ENCODE measurements around the gene TOMM20. TPM values are rescaled to one million over a fixed set of nuclear protein-coding genes. Genes with fewer than 3 reads are reported as not detected.
A peak's percentile ranks its signal among the peaks of the same experiment; 100 is the strongest.

TOMM20 gene
- total and polyA plus RNA-seq, 12 donors, result 40.0 to 113 (median 92.3) TPM

- Histone ChIP-seq H3K9me3 (no peaks in the 10 kb centered on the region), H3K4me1 (peaks cover 38 to 87% (median 76%) of the 10 kb centered on the region in 9 donors), H3K4me3 (no peak overlapping the region), H3K36me3 (no peaks in the 10 kb centered on the region), H3K27ac (peak overlapping the region in 9 of 10 donors; percentile 45 to 99 (median 95)), H3K27me3 (no peaks in the 10 kb centered on the region)
- ATAC-seq, result no peak
- TF ChIP-seq CTCF (IDR thresholded peaks at IDR 0.05), result no peak
- 84 to 98% methylated on average over 1 of the region's 1 CpG for WGBS, 2 donors
- DNase-seq, result no peak
- intact Hi-C loops (cut with DNase I), result loop anchor here (2.0 to 10.0 kb wide), 17 partner anchors 80 to 470 kb away; partner anchors contain the start of gene IRF2BP2 (in 3 of the 10)
Observed at GRCh38 chr1:235077163-235077540, 51.5 kb downstream of the TOMM20 start.

- DNase-seq (no peak), ATAC-seq (no peak)
- intact Hi-C loops (cut with DNase I), result loop anchor here (2.0 to 10.0 kb wide), 17 partner anchors 79 to 469 kb away; partner anchors contain the start of gene IRF2BP2 (in 3 of the 10)
- Histone ChIP-seq H3K4me3 (no peak overlapping the region), H3K27ac (peak overlapping the region in 9 of 10 donors; percentile 45 to 99 (median 95)), H3K9me3 (no peaks in the 10 kb centered on the region), H3K27me3 (no peaks in the 10 kb centered on the region), H3K4me1 (peaks cover 36 to 88% (median 80%) of the 10 kb centered on the region in 9 donors), H3K36me3 (no peaks in the 10 kb centered on the region)
- 95 to 98% methylated on average over 16 of the region's 16 CpGs for WGBS, 2 donors
- no peak for TF ChIP-seq CTCF (IDR thresholded peaks at IDR 0.05)
Observed at GRCh38 chr1:235076504-235077162, 52.0 kb downstream of the TOMM20 start.

- no peaks in the 10 kb centered on the region for H3K27me3 ChIP-seq
- 54 to 64% methylated on average over 8 of the region's 8 CpGs for WGBS, 2 donors
- peak overlapping the region; percentile 85 to 99 (median 96) for H3K27ac ChIP-seq
- H3K36me3 ChIP-seq, result no peaks in the 10 kb centered on the region
- H3K4me1 ChIP-seq, result peaks cover 36 to 87% (median 77%) of the 10 kb centered on the region in 9 donors
- H3K4me3 ChIP-seq, result peak overlapping the region in 2 of 10 donors; percentile 10 to 31
- ATAC-seq, result peak in 2 of 8 donors; percentile 0 to 2
- no peak for DNase-seq
- no peaks in the 10 kb centered on the region for H3K9me3 ChIP-seq
- TF ChIP-seq CTCF (IDR thresholded peaks at IDR 0.05), result no peak
- intact Hi-C loops (cut with DNase I), result loop anchor here (1.0 to 10.0 kb wide), 23 partner anchors 79 to 469 kb away; partner anchors contain the start of gene IRF2BP2 (in 4 of the 10)
Observed at GRCh38 chr1:235075777-235076308, 52.8 kb downstream of the TOMM20 start.

GRCh38 chr1:235075048-235075776 lies 53.4 kb downstream of the TOMM20 start:
- Histone ChIP-seq H3K4me1 (peaks cover 36 to 89% (median 77%) of the 10 kb centered on the region in 9 donors), H3K36me3 (no peaks in the 10 kb centered on the region), H3K27me3 (no peaks in the 10 kb centered on the region), H3K4me3 (peak overlapping the region in 7 of 10 donors; percentile 1 to 31 (median 10)), H3K27ac (peak overlapping the region; percentile 85 to 99 (median 96)), H3K9me3 (no peaks in the 10 kb centered on the region)
- TF ChIP-seq CTCF (IDR thresholded peaks at IDR 0.05), result no peak
- intact Hi-C loops (cut with DNase I), result loop anchor here (1.0 to 10.0 kb wide), 23 partner anchors 78 to 468 kb away; partner anchors contain the start of gene IRF2BP2 (in 4 of the 10)
- WGBS, 2 donors, result 11 to 20% methylated on average over 25 of the region's 25 CpGs
- DNase-seq (peak; percentile 71 to 86), ATAC-seq (peak; percentile 70 to 85 (median 80))
